NCI-H82 treated with DMSO at 0.1 percent for 48 hours (cell line): ENCODE data around the gene ABCA4.
"Not testable (repeated sequence)": the region's sequence is repeated elsewhere in the genome, so short reads cannot be mapped to it uniquely, and the experiment has no call there.

Experiments used
- DNase-seq: peaks from one replicate; lab custom pipeline; 2025; ENCODE audit not compliant: unreplicated experiment; lab: John Stamatoyannopoulos, UW

The ABCA4 gene

GRCh38 chr1:93958032-93958725 lies 162.8 kb downstream of the ABCA4 start:
- no peak for DNase-seq

GRCh38 chr1:93955765-93956164 lies 165.2 kb downstream of the ABCA4 start:
- DNase-seq: no peak

GRCh38 chr1:93947002-93947686 lies 173.8 kb downstream of the ABCA4 start:
- DNase-seq: not testable (repeated sequence)
